Heart left ventricle (tissue), 16 donors: Measurements from ENCODE around the gene CCNY. TPM values are rescaled to one million over a fixed set of nuclear protein-coding genes. Genes with fewer than 3 reads are reported as not detected.

Experiments
- ATAC-seq, 4 donors: fragments of 200-7000 bp; cut with Tn5 transposase; one replicate each; pipeline ENCODE4 v1.9.1; 2020 to 2022; ENCODE audit warnings: moderate library complexity in 4 of 4, mild to moderate bottlenecking in 3 of 4, moderate number of reproducible peaks in 1 of 4
- DNase-seq, 5 donors: peaks; one replicate each; pipeline ENCODE4 v3.0.0-alpha.2; 2020
- H3K27ac ChIP-seq, 12 donors: fragments of 200-600 bp; sonication (generic) in 4 of 12; one replicate each; pipeline versions ENCODE4 v1.5.0 to v1.8.0; 2016 to 2022; ENCODE audit warnings: mild to moderate bottlenecking in 2 of 12
- H3K27me3 ChIP-seq, 9 donors: fragments of 200-600 bp; sonication (generic) in 2 of 9; one replicate each; pipeline versions ENCODE4 v1.5.1 to v1.8.0; 2016 to 2022; ENCODE audit warnings: mild to moderate bottlenecking in 3 of 9
- H3K36me3 ChIP-seq, 9 donors: fragments of 200-600 bp; sonication (generic) in 2 of 9; one replicate each; pipeline versions ENCODE4 v1.5.0 to v1.8.0; 2018 to 2022; ENCODE audit warnings: mild to moderate bottlenecking in 2 of 9
- H3K4me1 ChIP-seq, 12 donors: fragments of 200-600 bp; sonication (generic) in 4 of 12; one replicate each; pipeline versions ENCODE4 v1.5.0 to v1.8.0; 2016 to 2022; ENCODE audit warnings: mild to moderate bottlenecking in 3 of 12
- H3K4me3 ChIP-seq, 12 donors: fragments of 200-600 bp; sonication (generic) in 4 of 12; one replicate each; pipeline versions ENCODE4 v1.5.0 to v1.8.0; 2017 to 2022; ENCODE audit warnings: mild to moderate bottlenecking in 9 of 12, moderate library complexity in 4 of 12
- H3K9me3 ChIP-seq, 12 donors: fragments of 200-600 bp; sonication (generic) in 4 of 12; one replicate each; pipeline versions ENCODE4 v1.5.0 to v1.8.0; 2016 to 2022; ENCODE audit warnings: mild to moderate bottlenecking in 1 of 12
- POLR2A ChIP-seq, 2 donors: fragments of 450-650 bp; IDR thresholded peaks; one replicate each; pipeline ENCODE4 v1.6.1; 2017; ENCODE audit warnings: antibody characterized with exemption in 2 of 2, mild to moderate bottlenecking in 2 of 2, moderate library complexity in 2 of 2
- WGBS, 4 donors: extraction: QIAGEN DNeasy Blood & Tissue Kit in 2 of 4; methylation state at CpG; one replicate each; pipeline versions ENCODE4 v1.1.5 to v1.1.7; 2013 to 2018; 5-methylcytosine and 5-hydroxymethylcytosine counted together
- intact Hi-C, 10 donors: fragments of 100-400 bp; cut with DNase I; formaldehyde crosslinking; loops; one replicate each; pipeline versions ENCODE4 v1.11.1 to v1.14.2; 2022
- polyA plus RNA-seq, 2 donors: library from polyadenylated mRNA; stranded (reverse); fragments of 200-250 nt; gene quantifications; one replicate each; pipeline ENCODE4 v1.2.3, GENCODE V29; 2013
- total RNA-seq, 9 donors: library from RNA; depleted of rRNA in 2 of 9; stranded (reverse); fragments of >200 nt in 2 of 9; fragmentation: NEBNext Ultra II Directional in 3 of 9; extraction: Animal tissue kit (Norgen Biotek cat#: 25700) in 3 of 9; gene quantifications; one replicate each; pipeline versions ENCODE4 v1.1.0 to v1.2.4, GENCODE V29; 2016 to 2023
- TF ChIP-seq, protein P1 (sequence below), 12 donors: fragments of 200-600 bp; sonication (generic) in 4 of 12; IDR thresholded peaks; one replicate each; pipeline versions ENCODE4 v1.5.0 to v1.8.0; 2018 to 2022; ENCODE audit warnings: antibody characterized with exemption in 12 of 12, mild to moderate bottlenecking in 5 of 12
- donor health status: ischemic (EF 13 %, LVEDD 7.1; RV severe dilation, severe dysfunction).
- donor health status: healthy with polysubstance abuse.
- donor health status: DM: no; HTN: yes; CAD: no.
- donor health status: DM: no; HTN: no; CAD: no.
- donor health status: ischemic (EF 25% LVEDD 6.9; RV normal size, moderate dysfunction).
- donor health status: ischemic (EF 25% LVEDD 5.7; RV mildly dilated, moderate dysfunction).
- donor health status: healthy.
- donor health status: DM: yes; HTN: yes; CAD: no.
- donor health status: ischemic (EF 35%, LVEDD 5.7; RV mildly dilated, moderate dysfunction).
- donor health status: nonischemic (EF 11% LVEDD 7.7; RV severe dilation, severe dysfunction).
- donor health status: DM: yes; HTN: yes; CAD: no.
- donor health status: PGD.
- donor health status: ischemic (EF 29% LVEDD 5.4; RV normal size, mild dysfunction).
- donor health status: nonischemic (EF 23%, LVEDD 6.1; RV moderate dilation, normal function).

The CCNY gene
- total and polyA plus RNA-seq, 11 donors = 26.4 to 106 (median 80.7) TPM

DNA sequence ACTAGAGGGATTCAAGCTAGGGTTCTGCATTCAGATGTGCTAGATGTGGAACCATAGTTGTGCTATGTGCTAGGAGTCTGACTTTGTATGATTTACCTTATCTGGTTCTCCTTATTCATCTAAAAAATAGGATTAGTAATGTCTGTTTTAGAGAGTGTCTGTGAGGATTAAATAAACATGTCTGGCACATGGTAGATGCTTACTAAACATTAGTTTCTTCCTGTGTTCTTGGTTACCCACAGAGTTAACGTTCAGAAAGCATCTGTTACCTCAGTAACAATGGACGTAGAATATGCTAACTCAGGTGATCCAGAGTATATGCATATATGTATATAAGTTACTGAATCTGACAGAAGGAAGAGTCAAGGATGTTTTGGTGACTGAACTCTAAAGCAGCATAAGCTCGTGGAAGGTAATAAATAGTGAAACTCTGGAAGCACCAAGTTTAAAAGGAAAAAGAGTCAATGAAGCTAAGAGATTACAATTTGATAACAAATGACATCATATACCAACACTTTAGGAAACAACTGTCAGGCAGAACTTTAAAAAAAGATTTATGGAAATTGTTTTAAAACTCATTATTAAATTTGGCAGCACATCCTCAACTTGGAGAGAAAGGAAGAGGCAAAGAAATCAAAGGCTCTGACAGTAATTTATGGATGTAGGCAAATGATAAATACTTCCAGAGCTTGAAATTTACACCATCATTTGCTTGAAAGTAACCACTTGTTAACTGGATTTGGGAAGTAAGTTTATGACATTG, 127.0 kb downstream of the CCNY start:
- no peak for TF ChIP-seq POLR2A (IDR thresholded peaks at IDR 0.05)
- TF ChIP-seq, protein P1, sequence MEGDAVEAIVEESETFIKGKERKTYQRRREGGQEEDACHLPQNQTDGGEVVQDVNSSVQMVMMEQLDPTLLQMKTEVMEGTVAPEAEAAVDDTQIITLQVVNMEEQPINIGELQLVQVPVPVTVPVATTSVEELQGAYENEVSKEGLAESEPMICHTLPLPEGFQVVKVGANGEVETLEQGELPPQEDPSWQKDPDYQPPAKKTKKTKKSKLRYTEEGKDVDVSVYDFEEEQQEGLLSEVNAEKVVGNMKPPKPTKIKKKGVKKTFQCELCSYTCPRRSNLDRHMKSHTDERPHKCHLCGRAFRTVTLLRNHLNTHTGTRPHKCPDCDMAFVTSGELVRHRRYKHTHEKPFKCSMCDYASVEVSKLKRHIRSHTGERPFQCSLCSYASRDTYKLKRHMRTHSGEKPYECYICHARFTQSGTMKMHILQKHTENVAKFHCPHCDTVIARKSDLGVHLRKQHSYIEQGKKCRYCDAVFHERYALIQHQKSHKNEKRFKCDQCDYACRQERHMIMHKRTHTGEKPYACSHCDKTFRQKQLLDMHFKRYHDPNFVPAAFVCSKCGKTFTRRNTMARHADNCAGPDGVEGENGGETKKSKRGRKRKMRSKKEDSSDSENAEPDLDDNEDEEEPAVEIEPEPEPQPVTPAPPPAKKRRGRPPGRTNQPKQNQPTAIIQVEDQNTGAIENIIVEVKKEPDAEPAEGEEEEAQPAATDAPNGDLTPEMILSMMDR (IDR thresholded peaks at IDR 0.05) = no peak
- no peaks in the 10 kb centered on the region for H3K9me3 ChIP-seq
- ATAC-seq (no peak), DNase-seq (no peak)
- no peaks in the 10 kb centered on the region for H3K36me3 ChIP-seq
- H3K4me1 ChIP-seq = peaks cover 10 to 99% (median 87%) of the 10 kb centered on the region in 12 donors
- H3K27ac ChIP-seq = peak overlapping the region in 11 of 12 donors; percentile 7 to 53 (median 31)
- no peaks in the 10 kb centered on the region for H3K27me3 ChIP-seq
- no peak overlapping the region for H3K4me3 ChIP-seq
- WGBS, 4 donors = 53 to 59% (median 56%) methylated on average over 3 of the region's 3 CpGs
- intact Hi-C loops = loop anchor here in 1 of 10 donors (10.0 kb wide), 1 partner anchor 102 kb away; no protein-coding TSS in a partner anchor

DNA sequence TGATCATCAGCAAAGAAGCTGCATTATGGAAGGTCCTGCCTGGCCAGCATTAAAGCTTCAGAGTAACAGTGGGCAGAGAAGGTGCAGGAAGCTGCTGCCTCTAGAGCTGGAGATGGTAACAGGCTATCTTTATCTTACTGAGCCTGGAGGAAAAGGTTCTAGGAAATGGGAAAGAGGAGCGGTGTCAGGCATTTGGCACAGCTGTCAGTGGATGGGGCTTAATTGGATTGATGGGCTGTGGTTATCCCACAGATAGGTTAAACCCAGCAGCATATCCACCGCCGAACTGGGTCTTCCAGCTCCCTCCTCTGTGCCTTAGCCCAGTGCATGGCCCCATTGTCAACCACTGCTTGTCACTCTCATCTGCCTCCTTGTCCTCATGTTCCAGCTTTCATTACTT, 127.6 kb downstream of the CCNY start:
- Histone ChIP-seq H3K9me3 (no peaks in the 10 kb centered on the region), H3K27ac (peak overlapping the region in 6 of 12 donors; percentile 4 to 53 (median 49)), H3K4me3 (no peak overlapping the region), H3K27me3 (no peaks in the 10 kb centered on the region), H3K36me3 (no peaks in the 10 kb centered on the region), H3K4me1 (peaks cover 8 to 99% (median 86%) of the 10 kb centered on the region in 12 donors)
- intact Hi-C loops = loop anchor here in 1 of 10 donors (10.0 kb wide), 1 partner anchor 101 kb away; no protein-coding TSS in a partner anchor
- DNase-seq (no peak), ATAC-seq (no peak)
- 64 to 71% (median 68%) methylated on average over 3 of the region's 3 CpGs for WGBS, 4 donors
- TF ChIP-seq POLR2A (IDR thresholded peaks at IDR 0.05) = no peak
- TF ChIP-seq, protein P1 (IDR thresholded peaks at IDR 0.05) = no peak

DNA sequence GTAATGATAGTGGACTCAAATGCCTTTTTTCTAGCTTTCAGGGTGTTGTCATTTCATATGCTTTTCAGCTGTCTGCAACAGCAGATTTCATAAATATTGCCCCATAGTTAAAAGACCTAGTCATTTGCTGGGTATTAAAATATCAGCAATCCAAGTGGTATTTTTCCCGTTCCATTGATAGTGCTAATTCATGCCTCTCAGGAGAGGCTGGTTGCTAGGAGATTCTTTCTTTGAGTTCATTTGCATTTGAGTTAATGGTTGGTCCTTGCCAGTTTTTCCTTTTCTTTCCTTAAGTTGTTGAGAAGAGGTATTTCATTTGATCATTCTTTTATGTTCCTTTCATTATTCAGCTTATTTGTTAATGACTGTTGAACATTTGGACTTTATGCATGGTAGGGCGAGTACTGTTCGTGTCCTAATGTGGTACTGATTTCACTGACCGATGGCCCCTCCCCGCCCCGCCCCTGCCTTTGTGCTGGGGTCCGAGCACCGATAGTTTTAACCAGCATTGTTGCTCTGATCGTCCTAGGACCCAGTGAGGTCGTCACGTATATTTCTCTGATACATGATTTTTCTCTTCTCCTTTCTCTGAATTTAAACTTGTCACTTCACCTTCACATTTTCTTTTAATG, 128.6 kb downstream of the CCNY start:
- H3K4me1 ChIP-seq = peaks cover 8 to 99% (median 83%) of the 10 kb centered on the region in 12 donors
- no peaks in the 10 kb centered on the region for H3K9me3 ChIP-seq
- H3K27ac ChIP-seq = no peak overlapping the region
- ATAC-seq = no peak
- H3K4me3 ChIP-seq = no peak overlapping the region
- intact Hi-C loops = loop anchor here in 1 of 10 donors (10.0 kb wide), 1 partner anchor 100 kb away; no protein-coding TSS in a partner anchor
- H3K27me3 ChIP-seq = no peaks in the 10 kb centered on the region
- WGBS, 4 donors = 82 to 87% (median 85%) methylated on average over 11 of the region's 11 CpGs
- TF ChIP-seq, protein P1 (IDR thresholded peaks at IDR 0.05) = no peak
- TF ChIP-seq POLR2A (IDR thresholded peaks at IDR 0.05) = no peak
- no peak for DNase-seq
- H3K36me3 ChIP-seq = no peaks in the 10 kb centered on the region

DNA sequence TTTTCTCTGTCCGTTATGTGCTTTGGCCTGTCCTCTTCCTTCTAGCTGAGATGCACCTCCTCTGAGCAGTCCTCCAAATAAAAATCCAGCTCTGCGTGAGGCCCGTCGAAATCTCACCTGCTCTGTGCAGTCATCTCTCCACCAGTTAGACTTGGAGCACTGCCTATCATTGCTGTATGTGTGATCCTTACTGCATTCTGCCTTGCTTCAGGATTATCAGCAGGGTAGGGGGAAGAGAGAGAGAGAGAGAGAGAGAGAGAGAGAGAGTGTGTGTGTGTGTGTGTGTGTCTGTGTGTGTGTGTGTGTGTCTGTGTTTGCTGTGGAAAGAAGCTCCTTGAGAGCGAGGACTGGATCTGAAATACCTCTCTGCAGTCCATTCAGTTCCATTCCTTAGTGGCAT, 129.4 kb downstream of the CCNY start:
- DNase-seq = no peak
- no peaks in the 10 kb centered on the region for H3K36me3 ChIP-seq
- intact Hi-C loops = loop anchor here in 1 of 10 donors (10.0 kb wide), 1 partner anchor 99 kb away; no protein-coding TSS in a partner anchor
- H3K27ac ChIP-seq = no peak overlapping the region
- peaks cover 7 to 100% (median 87%) of the 10 kb centered on the region in 12 donors for H3K4me1 ChIP-seq
- no peaks in the 10 kb centered on the region for H3K27me3 ChIP-seq
- no peak for TF ChIP-seq POLR2A (IDR thresholded peaks at IDR 0.05)
- TF ChIP-seq, protein P1 (IDR thresholded peaks at IDR 0.05) = no peak
- H3K4me3 ChIP-seq = no peak overlapping the region
- ATAC-seq = peak in 1 of 4 donors; percentile 14
- WGBS, 4 donors = 46 to 68% (median 65%) methylated on average over 5 of the region's 5 CpGs
- H3K9me3 ChIP-seq = no peaks in the 10 kb centered on the region
